ENCODE results near the gene SBK1. TPM values are rescaled to one million over a fixed set of nuclear protein-coding genes. Genes with fewer than 3 reads are reported as not detected.

SBK1 gene
- total RNA-seq, 2 experiments from 2014 or later = 35.3 to 35.9 TPM

DNA sequence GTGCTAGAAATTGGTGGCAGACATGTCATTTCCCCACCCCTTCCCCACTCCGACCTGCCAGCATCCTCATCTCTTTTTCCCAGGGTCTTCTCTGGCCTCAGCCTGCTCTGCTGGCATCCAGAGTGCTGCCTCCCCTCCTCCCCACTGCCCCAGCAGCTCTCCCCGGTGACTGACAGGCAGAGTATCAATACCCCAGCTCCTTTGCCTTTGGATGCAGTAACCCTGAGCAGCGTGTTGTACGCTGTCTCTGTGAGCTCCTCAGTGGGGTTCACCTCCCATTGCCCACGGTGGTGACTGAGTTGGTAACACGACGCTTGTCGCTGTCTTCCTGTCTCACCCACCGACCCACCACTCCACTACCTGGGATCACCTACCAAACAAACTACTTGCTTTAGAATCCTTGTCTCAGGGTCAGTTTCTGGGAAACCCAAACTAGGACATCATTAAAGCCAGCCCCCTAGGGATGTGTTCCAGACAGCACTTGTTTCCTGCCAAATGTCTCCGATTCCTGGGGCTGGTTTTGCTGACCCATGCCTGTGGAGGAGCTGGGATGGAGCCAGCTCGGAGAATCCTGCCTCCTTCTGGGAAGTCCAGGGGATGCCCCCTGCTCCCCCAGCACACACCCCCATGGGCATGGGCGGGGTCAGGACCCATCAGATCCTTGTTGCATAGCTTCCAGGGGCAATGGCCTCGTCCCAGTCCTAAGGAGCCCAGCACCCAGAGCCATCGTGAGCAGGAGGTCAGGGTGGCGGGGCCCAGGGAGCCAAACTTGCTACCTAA, 8.3 kb upstream of the SBK1 start:
- ChIA-PET CTCF (interaction anchor here (0.8 to 15.9 kb wide), 5 partner anchors 8 to 43 kb away, joined by 3 to 259 read pairs (median 3); partner anchors contain the start of gene SBK1), POLR2A (interaction anchor here (1.0 kb wide), 1 partner anchor 34 kb away, joined by 3 read pairs; no protein-coding TSS in a partner anchor)
- Mint-ChIP-seq H3K36me3 (ENCODE audit: low read depth) (no peaks in the 10 kb centered on the region), H3K27ac (no peak overlapping the region), H3K4me1 (ENCODE audit: low read depth) (peaks cover 21% of the 10 kb centered on the region), H3K4me3 (no peak overlapping the region), H3K27me3 (no peaks in the 10 kb centered on the region), H3K9me3 (no peaks in the 10 kb centered on the region)
- TF ChIP-seq, protein P1, sequence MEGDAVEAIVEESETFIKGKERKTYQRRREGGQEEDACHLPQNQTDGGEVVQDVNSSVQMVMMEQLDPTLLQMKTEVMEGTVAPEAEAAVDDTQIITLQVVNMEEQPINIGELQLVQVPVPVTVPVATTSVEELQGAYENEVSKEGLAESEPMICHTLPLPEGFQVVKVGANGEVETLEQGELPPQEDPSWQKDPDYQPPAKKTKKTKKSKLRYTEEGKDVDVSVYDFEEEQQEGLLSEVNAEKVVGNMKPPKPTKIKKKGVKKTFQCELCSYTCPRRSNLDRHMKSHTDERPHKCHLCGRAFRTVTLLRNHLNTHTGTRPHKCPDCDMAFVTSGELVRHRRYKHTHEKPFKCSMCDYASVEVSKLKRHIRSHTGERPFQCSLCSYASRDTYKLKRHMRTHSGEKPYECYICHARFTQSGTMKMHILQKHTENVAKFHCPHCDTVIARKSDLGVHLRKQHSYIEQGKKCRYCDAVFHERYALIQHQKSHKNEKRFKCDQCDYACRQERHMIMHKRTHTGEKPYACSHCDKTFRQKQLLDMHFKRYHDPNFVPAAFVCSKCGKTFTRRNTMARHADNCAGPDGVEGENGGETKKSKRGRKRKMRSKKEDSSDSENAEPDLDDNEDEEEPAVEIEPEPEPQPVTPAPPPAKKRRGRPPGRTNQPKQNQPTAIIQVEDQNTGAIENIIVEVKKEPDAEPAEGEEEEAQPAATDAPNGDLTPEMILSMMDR (IDR thresholded peaks at IDR 0.05) = no peak
- DNase-seq = no peak
- no peak for ATAC-seq
- intact Hi-C loops (cut with micrococcal nuclease) = no loop called here

DNA sequence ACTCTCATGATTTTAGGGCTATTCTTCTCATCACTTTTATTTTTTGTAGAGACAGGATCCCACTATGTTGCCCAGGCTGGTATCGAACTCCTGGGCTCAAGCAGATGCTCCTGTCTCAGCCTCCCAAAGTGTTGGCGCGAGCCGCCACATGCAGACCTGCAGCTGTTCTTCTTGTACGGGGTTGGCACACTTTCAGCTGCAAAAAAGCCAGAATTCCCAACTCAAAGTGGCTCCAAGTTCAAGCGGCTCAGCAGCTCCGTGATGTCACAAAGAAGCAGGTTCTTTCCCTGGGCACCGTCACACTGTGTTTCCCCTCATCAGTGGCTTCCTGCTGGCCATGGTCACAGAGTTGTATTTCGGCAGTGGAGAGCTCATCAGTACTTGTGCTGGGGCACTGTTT, 6.7 kb upstream of the SBK1 start:
- Mint-ChIP-seq H3K9me3 (no peaks in the 10 kb centered on the region), H3K27ac (no peak overlapping the region), H3K36me3 (ENCODE audit: low read depth) (no peaks in the 10 kb centered on the region), H3K4me3 (no peak overlapping the region), H3K27me3 (no peaks in the 10 kb centered on the region), H3K4me1 (ENCODE audit: low read depth) (peaks cover 20% of the 10 kb centered on the region)
- CTCF ChIA-PET = interaction anchor here (1.3 to 15.9 kb wide), 2 partner anchors 31 to 42 kb away, joined by 4 to 259 read pairs; no protein-coding TSS in a partner anchor
- no peak for DNase-seq
- POLR2A ChIA-PET = no interaction called here
- TF ChIP-seq, protein P1 (IDR thresholded peaks at IDR 0.05) = no peak
- ATAC-seq = no peak
- intact Hi-C loops (cut with micrococcal nuclease) = no loop called here

- no peak for DNase-seq
- no peak for ATAC-seq
- H3K36me3 Mint-ChIP-seq (ENCODE audit: low read depth) = no peaks in the 10 kb centered on the region
These were observed 4.2 kb upstream of the SBK1 start for GRCh38 chr16:28288114-28288513.

DNA sequence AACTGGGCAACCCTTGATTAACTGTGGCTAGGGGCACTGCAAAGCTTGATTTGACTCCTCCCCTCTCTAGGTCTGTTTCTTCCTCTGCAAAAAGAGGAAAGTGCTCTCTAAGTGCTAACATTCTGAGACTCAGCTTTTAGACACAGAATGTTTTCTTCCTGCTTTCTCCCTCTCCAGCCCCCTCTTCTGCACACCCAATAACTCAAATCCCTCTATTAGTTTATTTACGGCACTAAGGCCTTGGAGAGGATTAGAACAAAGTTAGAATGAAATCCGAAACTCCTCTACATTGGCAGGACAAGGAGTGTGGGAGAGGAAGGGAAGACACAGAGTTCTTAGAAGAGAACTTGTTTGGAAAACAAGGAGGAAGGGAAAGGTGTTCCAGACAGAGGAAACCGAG, 3.3 kb upstream of the SBK1 start:
- ChIA-PET CTCF (interaction anchor here (1.1 to 15.9 kb wide), 2 partner anchors 28 to 38 kb away, joined by 4 to 259 read pairs; no protein-coding TSS in a partner anchor), POLR2A (no interaction called here)
- no peak for ATAC-seq
- no peaks in the 10 kb centered on the region for H3K27me3 Mint-ChIP-seq
- no peaks in the 10 kb centered on the region for H3K9me3 Mint-ChIP-seq
- DNase-seq = no peak
- intact Hi-C loops (cut with micrococcal nuclease) = no loop called here
- TF ChIP-seq, protein P1 (IDR thresholded peaks at IDR 0.05) = no peak
- H3K36me3 Mint-ChIP-seq (ENCODE audit: low read depth) = peaks cover 3% of the 10 kb centered on the region
- H3K27ac Mint-ChIP-seq = no peak overlapping the region
- peaks cover 30% of the 10 kb centered on the region for H3K4me1 Mint-ChIP-seq (ENCODE audit: low read depth)
- no peak overlapping the region for H3K4me3 Mint-ChIP-seq

More at GRCh38 chr16:28288114-28288513, 4.2 kb upstream of the SBK1 start:
- H3K27me3 Mint-ChIP-seq = no peaks in the 10 kb centered on the region
- intact Hi-C loops (cut with micrococcal nuclease) = no loop called here
- H3K4me3 Mint-ChIP-seq = no peak overlapping the region
- TF ChIP-seq, protein P1 (IDR thresholded peaks at IDR 0.05) = no peak
- CTCF ChIA-PET = interaction anchor here (1.1 to 15.9 kb wide), 2 partner anchors 29 to 39 kb away, joined by 4 to 259 read pairs; no protein-coding TSS in a partner anchor
- POLR2A ChIA-PET = no interaction called here
- H3K9me3 Mint-ChIP-seq = no peaks in the 10 kb centered on the region
- H3K27ac Mint-ChIP-seq = no peak overlapping the region
- peaks cover 29% of the 10 kb centered on the region for H3K4me1 Mint-ChIP-seq (ENCODE audit: low read depth)

Measured in activated CD8-positive, alpha-beta T cell treated with anti-CD3 and anti-CD28 coated beads for 36 hours (primary cell).